ENCODE measurements around the gene FOXO3. TPM values are rescaled to one million over a fixed set of nuclear protein-coding genes. Genes with fewer than 3 reads are reported as not detected.

FOXO3 gene
- total RNA-seq, 1 donor from 2014 or later = 21.3 TPM

GRCh38 chr6:108716801-108717791 is 156.4 kb downstream of the FOXO3 start:
- no peak for DNase-seq

GRCh38 chr6:108719477-108719876 is 158.8 kb downstream of the FOXO3 start:
- DNase-seq = no peak

GRCh38 chr6:108720827-108721226 is 160.1 kb downstream of the FOXO3 start:
- no peak for DNase-seq

GRCh38 chr6:108721286-108721685 is 160.6 kb downstream of the FOXO3 start:
- DNase-seq = no peak

GRCh38 chr6:108723594-108723993 is 162.9 kb downstream of the FOXO3 start:
- DNase-seq = no peak

- DNase-seq = no peak
These were observed 166.1 kb downstream of the FOXO3 start for GRCh38 chr6:108726726-108727339.

- DNase-seq = no peak
These were observed 167.4 kb downstream of the FOXO3 start for GRCh38 chr6:108727966-108728730.

GRCh38 chr6:108728826-108729225 is 168.1 kb downstream of the FOXO3 start:
- no peak for DNase-seq

- no peak for DNase-seq
These were observed 170.2 kb downstream of the FOXO3 start for GRCh38 chr6:108730635-108731515.

GRCh38 chr6:108732091-108732870 is 171.6 kb downstream of the FOXO3 start:
- no peak for DNase-seq

- DNase-seq = no peak
These were observed 172.3 kb downstream of the FOXO3 start for GRCh38 chr6:108733051-108733450.

GRCh38 chr6:108733706-108734265 is 173.1 kb downstream of the FOXO3 start:
- DNase-seq = no peak
